H9 (cell line): ENCODE results near the gene RASSF9. TPM values are rescaled to one million over a fixed set of nuclear protein-coding genes. Genes with fewer than 3 reads are reported as not detected.
A peak's percentile ranks its signal among the peaks of the same experiment; 100 is the strongest.

Experiments used
- DNase-seq: peaks from one replicate; pipeline ENCODE4 v3.0.0-alpha.2; 2017
- H2AFZ ChIP-seq: one replicate; pipeline ENCODE4 v1.6.1; 2013; ENCODE audit warnings: mild to moderate bottlenecking, low read length, control low read depth, moderate library complexity
- H2AK5ac ChIP-seq: 2 replicates; pipeline ENCODE4 v1.6.1; 2013; ENCODE audit warnings: low read length, control low read depth, mixed read lengths; ENCODE audit not compliant: insufficient read length
- H2BK120ac ChIP-seq: one replicate; pipeline ENCODE4 v1.6.1; 2013; ENCODE audit warnings: low read depth, mild to moderate bottlenecking, low read length, control low read depth, inconsistent platforms; ENCODE audit not compliant: poor library complexity, severe bottlenecking
- H2BK12ac ChIP-seq: 2 replicates; pipeline ENCODE4 v1.6.1; 2013; ENCODE audit warnings: low read length, control low read depth, mixed read lengths, low read depth; ENCODE audit not compliant: insufficient read length
- H2BK15ac ChIP-seq: 2 replicates; pipeline ENCODE4 v1.6.1; 2013; ENCODE audit warnings: low read depth, low read length, control low read depth
- H2BK20ac ChIP-seq: one replicate; pipeline ENCODE4 v1.6.1; 2013; ENCODE audit warnings: low read depth, mild to moderate bottlenecking, low read length, control low read depth, inconsistent platforms; ENCODE audit not compliant: poor library complexity, severe bottlenecking
- H2BK5ac ChIP-seq: 2 replicates; pipeline ENCODE4 v1.6.1; 2013; ENCODE audit warnings: low read length, control low read depth, mixed read lengths; ENCODE audit not compliant: insufficient read length
- H3K14ac ChIP-seq: 2 replicates; pipeline ENCODE4 v1.6.1; 2013; ENCODE audit warnings: low read length, control low read depth; ENCODE audit not compliant: insufficient read depth
- H3K18ac ChIP-seq: 2 replicates; pipeline ENCODE4 v1.6.1; 2013; ENCODE audit warnings: low read depth, mild to moderate bottlenecking, mixed read lengths, low read length, control low read depth; ENCODE audit not compliant: insufficient read length
- H3K23ac ChIP-seq: 2 replicates; pipeline ENCODE4 v1.6.1; 2013; ENCODE audit warnings: low read length, control low read depth, mixed read lengths, low read depth; ENCODE audit not compliant: insufficient read length
- H3K23me2 ChIP-seq: 2 replicates; pipeline ENCODE4 v1.6.1; 2013; ENCODE audit warnings: low read depth, mild to moderate bottlenecking, mixed read lengths, low read length, control low read depth; ENCODE audit not compliant: insufficient read length, poor library complexity, severe bottlenecking
- H3K27ac ChIP-seq: 2 replicates; pipeline ENCODE4 v1.5.1; 2013; ENCODE audit warnings: low read length, control low read depth, mixed read lengths, low read depth; ENCODE audit not compliant: insufficient read length
- H3K27me3 ChIP-seq: 2 replicates; pipeline ENCODE4 v1.6.1; 2013; ENCODE audit warnings: low read length, control low read depth, inconsistent platforms; ENCODE audit not compliant: insufficient read depth
- H3K4ac ChIP-seq: 2 replicates; pipeline ENCODE4 v1.6.1; 2013; ENCODE audit warnings: low read depth, mild to moderate bottlenecking, control low read depth, inconsistent platforms, low read length, moderate library complexity
- H3K4me1 ChIP-seq: 2 replicates; pipeline ENCODE4 v1.6.1; 2013; ENCODE audit warnings: low read length, control low read depth, inconsistent platforms; ENCODE audit not compliant: insufficient read depth
- H3K4me2 ChIP-seq: 2 replicates; pipeline ENCODE4 v1.6.1; 2013; ENCODE audit warnings: low read length, control low read depth, mixed read lengths; ENCODE audit not compliant: insufficient read length, insufficient read depth
- H3K56ac ChIP-seq: 2 replicates; pipeline ENCODE4 v1.6.1; 2013; ENCODE audit warnings: low read depth, mild to moderate bottlenecking, mixed read lengths, low read length, control low read depth; ENCODE audit not compliant: insufficient read length
- H3K79me1 ChIP-seq: 2 replicates; pipeline ENCODE4 v1.6.1; 2013; ENCODE audit warnings: low read depth, mild to moderate bottlenecking, moderate library complexity, low read length, control low read depth, inconsistent platforms; ENCODE audit not compliant: insufficient read depth, poor library complexity, severe bottlenecking
- H3K79me2 ChIP-seq: 2 replicates; pipeline ENCODE4 v1.6.1; 2013; ENCODE audit warnings: low read length, control low read depth, inconsistent platforms; ENCODE audit not compliant: insufficient read depth
- H3K9ac ChIP-seq: 2 replicates; pipeline ENCODE4 v1.6.1; 2013; ENCODE audit warnings: low read length, control low read depth, mixed read lengths; ENCODE audit not compliant: insufficient read length; ENCODE audit errors: extremely low read depth
- H3K9me3 ChIP-seq: one replicate; pipeline ENCODE4 v1.6.1; 2013; ENCODE audit warnings: low read depth, low read length, inconsistent platforms; ENCODE audit not compliant: control insufficient read depth
- H3T11ph ChIP-seq: one replicate; pipeline ENCODE4 v1.6.1; 2013; ENCODE audit warnings: mild to moderate bottlenecking, low read length, control low read depth, inconsistent platforms
- H4K20me1 ChIP-seq: one replicate; pipeline ENCODE4 v1.6.1; 2013; ENCODE audit not compliant: control insufficient read depth, insufficient read length, insufficient read depth
- H4K5ac ChIP-seq: 2 replicates; pipeline ENCODE4 v1.6.1; 2013; ENCODE audit warnings: low read depth, mild to moderate bottlenecking, mixed read lengths, low read length, control low read depth; ENCODE audit not compliant: insufficient read length
- H4K8ac ChIP-seq: replicated peaks from 2 replicates; pipeline ENCODE4 v1.6.1; 2013; ENCODE audit warnings: low read length, control low read depth, mixed read lengths, low read depth; ENCODE audit not compliant: insufficient read length
- H4K91ac ChIP-seq: 2 replicates; pipeline ENCODE4 v1.6.1; 2013; ENCODE audit warnings: low read depth, mild to moderate bottlenecking, moderate library complexity, mixed read lengths, low read length, control low read depth; ENCODE audit not compliant: insufficient read length
- H3K27ac Mint-ChIP-seq, 3 experiments: 2 replicates in 2 of 3; 3 replicates in 1 of 3; pipeline ENCODE4 v1.8.0; 2020 to 2021; ENCODE audit warnings: mixed read lengths in 3 of 3, mild to moderate bottlenecking in 1 of 3, moderate library complexity in 1 of 3
- H3K27me3 Mint-ChIP-seq: 2 replicates; pipeline ENCODE4 v1.8.0; 2021; ENCODE audit warnings: low read depth, mild to moderate bottlenecking, moderate library complexity, mixed read lengths
- H3K36me3 Mint-ChIP-seq, 3 experiments: 2 replicates in 2 of 3; 3 replicates in 1 of 3; pipeline ENCODE4 v1.8.0; 2020 to 2021; ENCODE audit warnings: low read depth in 3 of 3, mixed read lengths in 3 of 3; ENCODE audit not compliant: insufficient read depth in 1 of 3
- H3K4me1 Mint-ChIP-seq, 2 experiments: 2 replicates each; pipeline ENCODE4 v1.8.0; 2020; ENCODE audit warnings: mixed read lengths in 2 of 2
- H3K4me3 Mint-ChIP-seq, 2 experiments: 2 replicates in 1 of 2; 3 replicates in 1 of 2; pipeline ENCODE4 v1.8.0; 2020 to 2021; ENCODE audit warnings: mild to moderate bottlenecking in 2 of 2, mixed read lengths in 2 of 2, moderate library complexity in 1 of 2
- H3K9me3 Mint-ChIP-seq, 2 experiments: 2 replicates in 1 of 2; 3 replicates in 1 of 2; pipeline ENCODE4 v1.8.0; 2020; ENCODE audit warnings: mild to moderate bottlenecking in 2 of 2, mixed read lengths in 2 of 2, moderate library complexity in 1 of 2
- CTCF ChIP-seq: fragments of 200-600 bp; sonication (generic); conservative IDR thresholded peaks from 3 replicates; pipeline ENCODE4 v1.8.0; 2021; ENCODE audit warnings: antibody characterized with exemption, mild to moderate bottlenecking
- total RNA-seq: library from RNA; stranded (reverse); gene quantifications from 2 replicates; pipeline ENCODE4 v1.2.1, GENCODE V29; 2021

The RASSF9 gene
- total RNA-seq, 1 experiment from 2014 or later, result 0.04 TPM

GRCh38 chr12:85755760-85756159 lies 80.4 kb downstream of the RASSF9 start:
- Histone ChIP-seq H4K20me1 (no peaks in the 10 kb centered on the region), H3K4ac (no peak overlapping the region), H4K8ac (no peak overlapping the region), H3T11ph (no peak overlapping the region), H3K23ac (no peak overlapping the region), H3K9me3 (no peaks in the 10 kb centered on the region), H2BK20ac (peak overlapping the region; percentile 60), H3K79me1 (no peaks in the 10 kb centered on the region), H2AFZ (no peak overlapping the region), H3K4me2 (no peak overlapping the region), H2AK5ac (no peak overlapping the region), H2BK15ac (no peak overlapping the region), H4K5ac (no peak overlapping the region), H3K79me2 (no peaks in the 10 kb centered on the region), H3K27ac (no peak overlapping the region), H2BK12ac (no peak overlapping the region), H3K27me3 (no peaks in the 10 kb centered on the region), H3K4me1 (no peaks in the 10 kb centered on the region), H3K14ac (no peak overlapping the region), H2BK120ac (no peak overlapping the region), H3K9ac (no peak overlapping the region), H3K23me2 (no peaks in the 10 kb centered on the region), H2BK5ac (no peak overlapping the region), H3K56ac (no peak overlapping the region), H3K18ac (no peak overlapping the region), H4K91ac (no peak overlapping the region)
- H3K27ac Mint-ChIP-seq, result no peak overlapping the region
- no peak for TF ChIP-seq CTCF
- DNase-seq, result no peak
- H3K4me1 Mint-ChIP-seq, result peaks cover 0 to 7% of the 10 kb centered on the region in 2 experiments; a peak in 2 of 4 replicates
- H3K36me3 Mint-ChIP-seq, result peaks cover 16 to 26% (median 16%) of the 10 kb centered on the region in 3 experiments
- peaks cover 22% of the 10 kb centered on the region in 2 experiments for H3K9me3 Mint-ChIP-seq
- no peaks in the 10 kb centered on the region for H3K27me3 Mint-ChIP-seq
- H3K4me3 Mint-ChIP-seq, result no peak overlapping the region

Other genes starting within 250 kb of the RASSF9 start
- 5.1 and 5.7 TPM in 2 replicates for gene NTS, start 37.9 kb upstream of the RASSF9 start, total RNA-seq